ENCODE data around the gene CORT. TPM values are rescaled to one million over a fixed set of nuclear protein-coding genes. Genes with fewer than 3 reads are reported as not detected.
A peak's percentile ranks its signal among the peaks of the same experiment; 100 is the strongest.

Gene CORT
- total and polyA plus RNA-seq, 10 of the 15 experiments (the other 5 are each of a cell fraction or from before 2014, with no cell fraction given) = 0.09 to 0.49 (median 0.23) TPM; not detected in 1

DNA sequence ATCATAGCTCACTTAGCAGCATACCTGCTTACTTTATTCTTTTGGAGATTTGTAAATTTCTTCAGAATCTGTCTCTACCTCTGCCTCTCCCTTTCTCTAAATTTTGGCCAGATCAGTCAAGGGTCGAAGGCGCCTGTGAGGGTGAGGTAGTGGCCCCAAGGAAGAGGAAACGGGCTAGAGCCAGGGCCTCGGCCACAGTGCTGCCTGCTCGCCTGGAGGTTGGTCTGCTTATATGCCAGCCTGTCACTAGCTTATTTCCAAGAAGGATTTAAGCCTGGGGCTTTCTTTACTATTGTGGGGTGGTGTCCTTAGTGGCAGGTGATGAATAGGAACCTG, 44.6 kb downstream of the CORT start:
- in situ Hi-C loops (cut with MboI) = loop anchor here (5.0 kb wide), 1 partner anchor 62 kb away; the partner anchor contains the start of gene CENPS
- H3K27ac ChIP-seq (ENCODE audit: control insufficient read depth, insufficient read depth) = no peak overlapping the region
- peaks cover 25% of the 10 kb centered on the region for H3K4me1 ChIP-seq (ENCODE audit: control insufficient read depth, insufficient read depth, low read length)
- H3K4me3 ChIP-seq = no peak overlapping the region
- TF ChIP-seq RFX5 (IDR thresholded peaks at IDR 0.05; ENCODE audit: low read depth, low read length) (peak; percentile 37; the same call in 1 of the 2 replicates), CREB1 (IDR thresholded peaks at IDR 0.05; ENCODE audit: low read depth) (no peak)
- ChIA-PET SMC1A (ENCODE audit: uncharacterized antibody, unreplicated experiment) (interaction anchor here (0.7 to 6.4 kb wide), 20 partner anchors 9 to 748 kb away, joined by 3 to 122 read pairs (median 4); partner anchors contain the start of genes CENPS and PEX14), RAD21 (ENCODE audit: unreplicated experiment) (interaction anchor here (0.7 to 8.4 kb wide), 18 partner anchors 12 to 544 kb away, joined by 3 to 191 read pairs (median 4); partner anchors contain the start of genes CENPS, DFFA and KIF1B), POLR2A (interaction anchor here (1.0 to 2.6 kb wide), 4 partner anchors 8 to 64 kb away, joined by 4 to 17 read pairs (median 6); partner anchors contain the start of gene CENPS), CTCF (interaction anchor here (0.6 to 12.5 kb wide), 42 partner anchors 8 to 1151 kb away, joined by 3 to 292 read pairs (median 5); partner anchors contain the start of genes CENPS, CORT, KIF1B and PEX14)
- H3K27me3 ChIP-seq (replicated peaks in 1 of 2; ENCODE audit: control insufficient read depth in 2 of 2, insufficient read depth in 2 of 2, low read length in 1 of 2) = no peaks in the 10 kb centered on the region
- no TSS peak for BruUV-seq (replicated peaks)
- ATAC-seq (no peak), FAIRE-seq (no peak), DNase-seq (ENCODE audit: low read depth, low spot score) (no peak)
- intact Hi-C loops (cut with micrococcal nuclease; ENCODE audit: unreplicated experiment) = loop anchor here (1.0 to 5.0 kb wide), 2 partner anchors 64 to 617 kb away; partner anchors contain the start of gene CENPS
- no peak overlapping the region for H3K9ac ChIP-seq (ENCODE audit: control insufficient read depth, insufficient read depth, low read length)
- WGBS (ENCODE audit: insufficient coverage, insufficient replicate concordance, low lambda C conversion rate, missing lambda C conversion rate) = 78% methylated on average over 5 of the region's 5 CpGs
- no peak overlapping the region for H3K4me2 ChIP-seq (ENCODE audit: control insufficient read depth, insufficient read depth)
- peaks cover 34% of the 10 kb centered on the region for H3K79me2 ChIP-seq (ENCODE audit: control insufficient read depth, insufficient read depth, low read length)
- no peaks in the 10 kb centered on the region for H4K20me1 ChIP-seq (ENCODE audit: control insufficient read depth, insufficient read depth)
- H2AFZ ChIP-seq (ENCODE audit: control insufficient read depth, low read depth, low read length) = no peak overlapping the region
- peaks cover 3 to 15% of the 10 kb centered on the region in 2 experiments; a peak in 3 of 4 replicates for H3K36me3 ChIP-seq (ENCODE audit: control insufficient read depth in 2 of 2, insufficient read depth in 2 of 2, low read length in 1 of 2)
- H3K9me3 ChIP-seq (replicated peaks; ENCODE audit: control insufficient read depth, insufficient read depth, low read length) = no peaks in the 10 kb centered on the region

DNA sequence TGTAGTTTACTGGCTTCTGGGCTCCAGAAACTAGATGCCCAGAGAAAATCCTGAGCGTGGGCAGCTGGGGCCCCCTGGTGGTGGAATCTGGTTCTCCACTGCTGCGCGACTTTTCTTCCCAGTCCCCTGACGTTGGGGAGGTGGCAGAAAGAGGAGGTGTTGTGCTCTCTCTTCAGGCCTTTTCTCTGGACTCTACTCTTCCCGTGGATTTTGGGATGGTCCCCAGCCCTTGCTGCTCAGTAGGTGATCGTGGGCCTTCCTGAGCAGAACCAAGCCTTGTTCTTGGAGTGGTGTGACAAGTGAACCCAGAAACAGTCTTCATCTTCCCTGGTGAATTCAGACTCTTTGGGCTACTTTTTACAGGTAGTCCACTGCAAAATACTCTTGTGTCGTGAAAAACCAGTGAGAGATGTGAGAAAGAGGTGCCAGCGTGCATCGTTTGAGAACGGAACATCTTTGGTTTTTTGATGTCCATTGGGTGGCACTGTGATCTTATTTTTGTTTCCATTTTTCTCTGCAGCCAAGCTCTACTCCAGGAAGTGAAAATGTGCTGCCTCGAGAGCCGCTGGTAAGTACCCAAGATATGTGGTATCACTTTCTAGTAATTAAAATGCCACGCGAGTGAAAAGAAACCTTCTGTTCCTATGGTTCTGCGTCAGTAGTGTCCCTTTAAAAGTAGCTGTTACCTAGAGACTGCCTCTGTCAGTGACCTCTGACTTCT, 45.1 kb downstream of the CORT start:
- ATAC-seq (peak; percentile 96), FAIRE-seq (peak; percentile 96), DNase-seq (ENCODE audit: low read depth, low spot score) (peak; percentile 88)
- in situ Hi-C loops (cut with MboI) = loop anchor here (5.0 kb wide), 1 partner anchor 63 kb away; the partner anchor contains the start of gene CENPS
- Histone ChIP-seq H3K9ac (ENCODE audit: control insufficient read depth, insufficient read depth, low read length) (peak overlapping the region; percentile 64), H3K4me3 (peak overlapping the region; percentile 56), H3K4me1 (ENCODE audit: control insufficient read depth, insufficient read depth, low read length) (peaks cover 25% of the 10 kb centered on the region), H2AFZ (ENCODE audit: control insufficient read depth, low read depth, low read length) (peak overlapping the region; percentile 45), H3K27ac (ENCODE audit: control insufficient read depth, insufficient read depth) (peak overlapping the region; percentile 83), H3K27me3 (replicated peaks in 1 of 2; ENCODE audit: control insufficient read depth in 2 of 2, insufficient read depth in 2 of 2, low read length in 1 of 2) (no peaks in the 10 kb centered on the region), H3K9me3 (replicated peaks; ENCODE audit: control insufficient read depth, insufficient read depth, low read length) (no peaks in the 10 kb centered on the region), H4K20me1 (ENCODE audit: control insufficient read depth, insufficient read depth) (no peaks in the 10 kb centered on the region), H3K79me2 (ENCODE audit: control insufficient read depth, insufficient read depth, low read length) (peaks cover 34% of the 10 kb centered on the region), H3K4me2 (ENCODE audit: control insufficient read depth, insufficient read depth) (peak overlapping the region; percentile 57), H3K36me3 (ENCODE audit: control insufficient read depth in 2 of 2, insufficient read depth in 2 of 2, low read length in 1 of 2) (peaks cover 3 to 12% of the 10 kb centered on the region in 2 experiments; a peak in 3 of 4 replicates)
- RAD21 ChIA-PET (ENCODE audit: unreplicated experiment) = interaction anchor here (0.5 to 8.4 kb wide), 30 partner anchors 9 to 552 kb away, joined by 3 to 191 read pairs (median 4); partner anchors contain the start of genes CENPS, DFFA, KIF1B and LZIC
- under 1% methylated on average over 15 of the region's 15 CpGs for WGBS (ENCODE audit: insufficient coverage, insufficient replicate concordance, low lambda C conversion rate, missing lambda C conversion rate)
- SMC1A ChIA-PET (ENCODE audit: uncharacterized antibody, unreplicated experiment) = interaction anchor here (0.7 to 6.4 kb wide), 29 partner anchors 9 to 748 kb away, joined by 3 to 122 read pairs (median 3); partner anchors contain the start of genes CENPS and PEX14
- no TSS peak for BruUV-seq (replicated peaks)
- POLR2A ChIA-PET = interaction anchor here (0.5 to 2.6 kb wide), 9 partner anchors 9 to 1415 kb away, joined by 3 to 17 read pairs (median 4); partner anchors contain the start of gene CENPS
- intact Hi-C loops (cut with micrococcal nuclease; ENCODE audit: unreplicated experiment) = loop anchor here (1.0 to 5.0 kb wide), 2 partner anchors 65 to 618 kb away; partner anchors contain the start of gene CENPS
- CTCF ChIA-PET = interaction anchor here (0.6 to 12.5 kb wide), 53 partner anchors 9 to 1151 kb away, joined by 3 to 292 read pairs (median 4); partner anchors contain the start of genes CENPS, CORT, KIF1B and PEX14
- no peak for TF ChIP-seq NFYA (IDR thresholded peaks at IDR 0.05; ENCODE audit: borderline replicate concordance, low read depth, low read length)
- no peak for TF ChIP-seq ESRRA (IDR thresholded peaks at IDR 0.05; ENCODE audit: low read length)
- TF ChIP-seq LARP7 (IDR thresholded peaks at IDR 0.05) = peak; percentile 81
- TF ChIP-seq SUPT20H (IDR thresholded peaks at IDR 0.05; ENCODE audit: borderline replicate concordance, control insufficient read depth, low read depth, low read length) = no peak
- TF ChIP-seq ZNF274 (IDR thresholded peaks at IDR 0.05; ENCODE audit: insufficient read depth, insufficient read length) = no peak
- TF ChIP-seq CBFB (IDR thresholded peaks at IDR 0.05; ENCODE audit: low read depth) = no peak
- no peak for TF ChIP-seq CBX3 (IDR thresholded peaks at IDR 0.05; ENCODE audit: borderline replicate concordance, low read depth)
- TF ChIP-seq STAT3 (IDR thresholded peaks at IDR 0.05; ENCODE audit: low read depth, low read length) = no peak
- TF ChIP-seq RUNX3 (IDR thresholded peaks at IDR 0.05; ENCODE audit: low read length) = peak; percentile 38
- TF ChIP-seq, protein P1, sequence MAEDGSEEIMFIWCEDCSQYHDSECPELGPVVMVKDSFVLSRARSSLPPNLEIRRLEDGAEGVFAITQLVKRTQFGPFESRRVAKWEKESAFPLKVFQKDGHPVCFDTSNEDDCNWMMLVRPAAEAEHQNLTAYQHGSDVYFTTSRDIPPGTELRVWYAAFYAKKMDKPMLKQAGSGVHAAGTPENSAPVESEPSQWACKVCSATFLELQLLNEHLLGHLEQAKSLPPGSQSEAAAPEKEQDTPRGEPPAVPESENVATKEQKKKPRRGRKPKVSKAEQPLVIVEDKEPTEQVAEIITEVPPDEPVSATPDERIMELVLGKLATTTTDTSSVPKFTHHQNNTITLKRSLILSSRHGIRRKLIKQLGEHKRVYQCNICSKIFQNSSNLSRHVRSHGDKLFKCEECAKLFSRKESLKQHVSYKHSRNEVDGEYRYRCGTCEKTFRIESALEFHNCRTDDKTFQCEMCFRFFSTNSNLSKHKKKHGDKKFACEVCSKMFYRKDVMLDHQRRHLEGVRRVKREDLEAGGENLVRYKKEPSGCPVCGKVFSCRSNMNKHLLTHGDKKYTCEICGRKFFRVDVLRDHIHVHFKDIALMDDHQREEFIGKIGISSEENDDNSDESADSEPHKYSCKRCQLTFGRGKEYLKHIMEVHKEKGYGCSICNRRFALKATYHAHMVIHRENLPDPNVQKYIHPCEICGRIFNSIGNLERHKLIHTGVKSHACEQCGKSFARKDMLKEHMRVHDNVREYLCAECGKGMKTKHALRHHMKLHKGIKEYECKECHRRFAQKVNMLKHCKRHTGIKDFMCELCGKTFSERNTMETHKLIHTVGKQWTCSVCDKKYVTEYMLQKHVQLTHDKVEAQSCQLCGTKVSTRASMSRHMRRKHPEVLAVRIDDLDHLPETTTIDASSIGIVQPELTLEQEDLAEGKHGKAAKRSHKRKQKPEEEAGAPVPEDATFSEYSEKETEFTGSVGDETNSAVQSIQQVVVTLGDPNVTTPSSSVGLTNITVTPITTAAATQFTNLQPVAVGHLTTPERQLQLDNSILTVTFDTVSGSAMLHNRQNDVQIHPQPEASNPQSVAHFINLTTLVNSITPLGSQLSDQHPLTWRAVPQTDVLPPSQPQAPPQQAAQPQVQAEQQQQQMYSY (CRISPR knock-in tag; IDR thresholded peaks at IDR 0.05) = no peak
